MCF 10A (cell line): ENCODE measurements around the gene RIT1. TPM values are rescaled to one million over a fixed set of nuclear protein-coding genes. Genes with fewer than 3 reads are reported as not detected.
"Not testable (repeated sequence)": the region's sequence is repeated elsewhere in the genome, so short reads cannot be mapped to it uniquely, and the experiment has no call there.

ENCODE experiments used
- BruUV-seq: library from RNA; stranded (reverse); fragments of 400-500 nt; replicated peaks from 2 replicates; lab custom pipeline; 2021; lab: Mats Ljungman, UMichigan
- CTCF ChIA-PET: fragments of 300-600 bp; sonication (Branson Sonifier 250); formaldehyde crosslinking; extraction: SDS; loops from one replicate; lab custom pipeline; 2021; ENCODE audit warnings: antibody characterized with exemption, inconsistent platforms; lab: Yijun Ruan, JAX
- POLR2A ChIA-PET: fragments of 300-600, 350-650 bp; sonication (Branson Sonifier 250); formaldehyde crosslinking; extraction: SDS; loops from one replicate; lab custom pipeline; 2020; ENCODE audit warnings: antibody characterized with exemption, inconsistent platforms; lab: Yijun Ruan, JAX
- DNase-seq: peaks from one replicate; pipeline ENCODE4 v3.0.0-alpha.2; 2018; ENCODE audit not compliant: unreplicated experiment
- H3K27ac Mint-ChIP-seq: one replicate; pipeline ENCODE4 v1.8.0; 2022; ENCODE audit warnings: mild to moderate bottlenecking, low read depth, mixed read lengths; ENCODE audit not compliant: unreplicated experiment
- H3K27me3 Mint-ChIP-seq: one replicate; pipeline ENCODE4 v1.8.0; 2022; ENCODE audit warnings: mixed read lengths; ENCODE audit not compliant: insufficient read depth, unreplicated experiment
- H3K36me3 Mint-ChIP-seq: one replicate; pipeline ENCODE4 v1.8.0; 2022; ENCODE audit warnings: mild to moderate bottlenecking, moderate library complexity, mixed read lengths; ENCODE audit not compliant: insufficient read depth, unreplicated experiment
- H3K4me1 Mint-ChIP-seq: one replicate; pipeline ENCODE4 v1.8.0; 2022; ENCODE audit warnings: mixed read lengths; ENCODE audit not compliant: insufficient read depth, unreplicated experiment
- H3K4me3 Mint-ChIP-seq: one replicate; pipeline ENCODE4 v1.8.0; 2022; ENCODE audit warnings: mild to moderate bottlenecking, moderate library complexity, mixed read lengths; ENCODE audit not compliant: unreplicated experiment
- H3K9me3 Mint-ChIP-seq: one replicate; pipeline ENCODE4 v1.8.0; 2022; ENCODE audit warnings: mixed read lengths; ENCODE audit not compliant: unreplicated experiment
- CTCF ChIP-seq: fragments of 200-600 bp; IDR thresholded peaks from one replicate; pipeline ENCODE4 v1.8.0; 2022; ENCODE audit warnings: antibody characterized with exemption, mild to moderate bottlenecking; ENCODE audit not compliant: unreplicated experiment
- intact Hi-C: fragments of 100-400 bp; cut with micrococcal nuclease; formaldehyde crosslinking; loops from 2 replicates; pipeline ENCODE4 v1.14.1; 2022
- total RNA-seq: library from RNA; stranded (reverse); gene quantifications from 2 replicates; pipeline ENCODE4 v1.2.3, GENCODE V29; 2022

RIT1 gene
- total RNA-seq, 1 experiment from 2014 or later: 36.2 TPM

GRCh38 chr1:155898888-155899287, 12.3 kb downstream of the RIT1 start:
- Mint-ChIP-seq H3K4me3 (no peak overlapping the region), H3K27me3 (no peaks in the 10 kb centered on the region), H3K27ac (peak overlapping the region; percentile 52), H3K4me1 (peaks cover 5% of the 10 kb centered on the region), H3K9me3 (no peaks in the 10 kb centered on the region), H3K36me3 (peaks cover 81% of the 10 kb centered on the region)
- CTCF ChIA-PET: interaction anchor here (0.6 to 1.3 kb wide), 6 partner anchors 11 to 438 kb away, joined by 3 to 6 read pairs (median 3); no protein-coding TSS in a partner anchor
- POLR2A ChIA-PET: interaction anchor here (0.7 to 1.7 kb wide), 4 partner anchors 18 to 42 kb away, joined by 3 to 6 read pairs (median 4); partner anchors contain the start of genes GON4L and SYT11
- intact Hi-C loops: no loop called here
- TF ChIP-seq CTCF: no peak
- no peak for DNase-seq
- no TSS peak for BruUV-seq

GRCh38 chr1:155897746-155898145, 13.4 kb downstream of the RIT1 start:
- no peak for TF ChIP-seq CTCF
- H3K27ac Mint-ChIP-seq: no peak overlapping the region
- CTCF ChIA-PET: interaction anchor here (0.6 to 1.3 kb wide), 3 partner anchors 17 to 38 kb away, joined by 3 read pairs; no protein-coding TSS in a partner anchor
- intact Hi-C loops: no loop called here
- H3K36me3 Mint-ChIP-seq: peaks cover 69% of the 10 kb centered on the region
- H3K4me3 Mint-ChIP-seq: no peak overlapping the region
- peaks cover 16% of the 10 kb centered on the region for H3K4me1 Mint-ChIP-seq
- H3K9me3 Mint-ChIP-seq: no peaks in the 10 kb centered on the region
- no TSS peak for BruUV-seq
- no peak for DNase-seq
- H3K27me3 Mint-ChIP-seq: no peaks in the 10 kb centered on the region
- POLR2A ChIA-PET: interaction anchor here (1.1 to 1.7 kb wide), 4 partner anchors 8 to 38 kb away, joined by 3 to 4 read pairs (median 4); partner anchors contain the start of gene SYT11

- CTCF ChIA-PET: not testable (repeated sequence)
Observed at GRCh38 chr1:155896476-155896875, 14.7 kb downstream of the RIT1 start.

GRCh38 chr1:155895617-155896016, 15.5 kb downstream of the RIT1 start:
- POLR2A ChIA-PET: interaction anchor here (0.6 to 3.4 kb wide), 6 partner anchors 9 to 879 kb away, joined by 4 to 46 read pairs (median 5); partner anchors contain the start of gene KHDC4
- H3K4me3 Mint-ChIP-seq, H3K9me3 Mint-ChIP-seq, H3K27me3 Mint-ChIP-seq, BruUV-seq, H3K27ac Mint-ChIP-seq, intact Hi-C loops, DNase-seq: not testable (repeated sequence)
- peaks cover 50% of the 10 kb centered on the region for H3K36me3 Mint-ChIP-seq
- CTCF ChIA-PET: interaction anchor here (1.3 kb wide), 1 partner anchor 646 kb away, joined by 4 read pairs; no protein-coding TSS in a partner anchor
- peaks cover 20% of the 10 kb centered on the region for H3K4me1 Mint-ChIP-seq

More at GRCh38 chr1:155896476-155896875, 14.7 kb downstream of the RIT1 start:
- DNase-seq, H3K4me3 Mint-ChIP-seq, BruUV-seq, H3K27me3 Mint-ChIP-seq, intact Hi-C loops, H3K9me3 Mint-ChIP-seq, H3K27ac Mint-ChIP-seq: not testable (repeated sequence)
- H3K4me1 Mint-ChIP-seq: peaks cover 20% of the 10 kb centered on the region
- peaks cover 58% of the 10 kb centered on the region for H3K36me3 Mint-ChIP-seq
- POLR2A ChIA-PET: interaction anchor here (0.6 kb wide), 1 partner anchor 25 kb away, joined by 3 read pairs; no protein-coding TSS in a partner anchor
